ENCODE measurements around the gene SPACA5. TPM values are rescaled to one million over a fixed set of nuclear protein-coding genes. Genes with fewer than 3 reads are reported as not detected.

The SPACA5 gene
- total RNA-seq, 1 donor from 2014 or later, result not detected

Other genes with a start within 250 kb of the SPACA5 start
- 5.3 TPM for gene ZNF81, start 170.1 kb upstream of the SPACA5 start, total RNA-seq
- 3.1 TPM for gene ZNF182, start 3.0 kb upstream of the SPACA5 start, total RNA-seq
- 2.9 TPM for gene ZNF630, start 64.7 kb downstream of the SPACA5 start, total RNA-seq
- gene SPACA5B, start 123.6 kb downstream of the SPACA5 start, total RNA-seq, result not detected
- not detected for gene SSX5, start 189.8 kb downstream of the SPACA5 start, total RNA-seq
- gene SSX1, start 248.4 kb downstream of the SPACA5 start, total RNA-seq, result not detected

All from Right ventricle myocardium superior (tissue), 1 donor.